Measurements from ENCODE around the gene WNT3A.

WNT3A gene

GRCh38 chr1:228058172-228058948, 51.6 kb downstream of the WNT3A start:
- DNase-seq, result no peak

DNA sequence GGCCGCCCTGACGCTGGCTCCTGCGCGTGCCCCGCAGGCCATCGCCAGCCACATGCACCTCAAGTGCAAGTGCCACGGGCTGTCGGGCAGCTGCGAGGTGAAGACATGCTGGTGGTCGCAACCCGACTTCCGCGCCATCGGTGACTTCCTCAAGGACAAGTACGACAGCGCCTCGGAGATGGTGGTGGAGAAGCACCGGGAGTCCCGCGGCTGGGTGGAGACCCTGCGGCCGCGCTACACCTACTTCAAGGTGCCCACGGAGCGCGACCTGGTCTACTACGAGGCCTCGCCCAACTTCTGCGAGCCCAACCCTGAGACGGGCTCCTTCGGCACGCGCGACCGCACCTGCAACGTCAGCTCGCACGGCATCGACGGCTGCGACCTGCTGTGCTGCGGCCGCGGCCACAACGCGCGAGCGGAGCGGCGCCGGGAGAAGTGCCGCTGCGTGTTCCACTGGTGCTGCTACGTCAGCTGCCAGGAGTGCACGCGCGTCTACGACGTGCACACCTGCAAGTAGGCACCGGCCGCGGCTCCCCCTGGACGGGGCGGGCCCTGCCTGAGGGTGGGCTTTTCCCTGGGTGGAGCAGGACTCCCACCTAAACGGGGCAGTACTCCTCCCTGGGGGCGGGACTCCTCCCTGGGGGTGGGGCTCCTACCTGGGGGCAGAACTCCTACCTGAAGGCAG, 52.3 kb downstream of the WNT3A start:
- DNase-seq, result no peak

DNA sequence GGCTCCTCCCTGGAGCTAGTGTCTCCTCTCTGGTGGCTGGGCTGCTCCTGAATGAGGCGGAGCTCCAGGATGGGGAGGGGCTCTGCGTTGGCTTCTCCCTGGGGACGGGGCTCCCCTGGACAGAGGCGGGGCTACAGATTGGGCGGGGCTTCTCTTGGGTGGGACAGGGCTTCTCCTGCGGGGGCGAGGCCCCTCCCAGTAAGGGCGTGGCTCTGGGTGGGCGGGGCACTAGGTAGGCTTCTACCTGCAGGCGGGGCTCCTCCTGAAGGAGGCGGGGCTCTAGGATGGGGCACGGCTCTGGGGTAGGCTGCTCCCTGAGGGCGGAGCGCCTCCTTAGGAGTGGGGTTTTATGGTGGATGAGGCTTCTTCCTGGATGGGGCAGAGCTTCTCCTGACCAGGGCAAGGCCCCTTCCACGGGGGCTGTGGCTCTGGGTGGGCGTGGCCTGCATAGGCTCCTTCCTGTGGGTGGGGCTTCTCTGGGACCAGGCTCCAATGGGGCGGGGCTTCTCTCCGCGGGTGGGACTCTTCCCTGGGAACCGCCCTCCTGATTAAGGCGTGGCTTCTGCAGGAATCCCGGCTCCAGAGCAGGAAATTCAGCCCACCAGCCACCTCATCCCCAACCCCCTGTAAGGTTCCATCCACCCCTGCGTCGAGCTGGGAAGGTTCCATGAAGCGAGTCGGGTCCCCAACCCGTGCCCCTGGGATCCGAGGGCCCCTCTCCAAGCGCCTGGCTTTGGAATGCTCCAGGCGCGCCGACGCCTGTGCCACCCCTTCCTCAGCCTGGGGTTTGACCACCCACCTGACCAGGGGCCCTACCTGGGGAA, 53.0 kb downstream of the WNT3A start:
- peak; percentile 76 for DNase-seq

DNA sequence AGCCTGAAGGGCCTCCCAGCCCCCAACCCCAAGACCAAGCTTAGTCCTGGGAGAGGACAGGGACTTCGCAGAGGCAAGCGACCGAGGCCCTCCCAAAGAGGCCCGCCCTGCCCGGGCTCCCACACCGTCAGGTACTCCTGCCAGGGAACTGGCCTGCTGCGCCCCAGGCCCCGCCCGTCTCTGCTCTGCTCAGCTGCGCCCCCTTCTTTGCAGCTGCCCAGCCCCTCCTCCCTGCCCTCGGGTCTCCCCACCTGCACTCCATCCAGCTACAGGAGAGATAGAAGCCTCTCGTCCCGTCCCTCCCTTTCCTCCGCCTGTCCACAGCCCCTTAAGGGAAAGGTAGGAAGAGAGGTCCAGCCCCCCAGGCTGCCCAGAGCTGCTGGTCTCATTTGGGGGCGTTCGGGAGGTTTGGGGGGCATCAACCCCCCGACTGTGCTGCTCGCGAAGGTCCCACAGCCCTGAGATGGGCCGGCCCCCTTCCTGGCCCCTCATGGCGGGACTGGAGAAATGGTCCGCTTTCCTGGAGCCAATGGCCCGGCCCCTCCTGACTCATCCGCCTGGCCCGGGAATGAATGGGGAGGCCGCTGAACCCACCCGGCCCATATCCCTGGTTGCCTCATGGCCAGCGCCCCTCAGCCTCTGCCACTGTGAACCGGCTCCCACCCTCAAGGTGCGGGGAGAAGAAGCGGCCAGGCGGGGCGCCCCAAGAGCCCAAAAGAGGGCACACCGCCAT, 53.8 kb downstream of the WNT3A start:
- no peak for DNase-seq

DNA sequence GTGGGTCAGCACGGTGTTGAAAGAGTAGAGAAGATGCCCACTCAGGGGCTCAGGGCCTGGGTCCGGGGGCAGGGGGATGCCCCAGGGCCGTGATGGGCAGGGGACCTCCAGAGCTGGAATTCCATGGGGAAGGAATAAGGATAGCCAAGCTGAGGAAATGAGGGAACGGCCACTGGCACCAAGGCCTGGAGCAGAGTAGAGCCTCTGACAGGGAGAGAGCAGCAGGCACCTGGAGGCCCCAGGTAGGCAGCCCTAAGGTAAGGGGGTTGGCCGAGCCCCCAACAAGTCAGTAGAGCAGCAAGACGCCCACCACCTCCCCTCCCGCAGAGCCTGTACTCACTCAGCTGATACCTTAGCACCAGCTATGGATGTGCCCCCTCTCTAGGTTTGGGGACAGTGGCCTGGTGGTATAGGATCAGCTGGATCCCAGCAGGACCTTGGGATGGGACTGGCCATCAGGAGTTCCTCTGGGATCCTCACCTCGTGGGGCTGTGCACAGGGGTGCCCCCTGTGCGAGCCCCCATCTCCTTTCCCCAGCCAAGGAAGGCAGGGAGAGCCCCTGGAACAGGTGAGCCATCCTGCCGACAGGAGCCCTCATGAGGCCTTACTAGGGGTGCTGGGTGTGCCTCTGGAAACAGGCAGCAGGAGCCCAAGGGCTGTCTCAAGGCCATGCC, 54.8 kb downstream of the WNT3A start:
- no peak for DNase-seq

DNA sequence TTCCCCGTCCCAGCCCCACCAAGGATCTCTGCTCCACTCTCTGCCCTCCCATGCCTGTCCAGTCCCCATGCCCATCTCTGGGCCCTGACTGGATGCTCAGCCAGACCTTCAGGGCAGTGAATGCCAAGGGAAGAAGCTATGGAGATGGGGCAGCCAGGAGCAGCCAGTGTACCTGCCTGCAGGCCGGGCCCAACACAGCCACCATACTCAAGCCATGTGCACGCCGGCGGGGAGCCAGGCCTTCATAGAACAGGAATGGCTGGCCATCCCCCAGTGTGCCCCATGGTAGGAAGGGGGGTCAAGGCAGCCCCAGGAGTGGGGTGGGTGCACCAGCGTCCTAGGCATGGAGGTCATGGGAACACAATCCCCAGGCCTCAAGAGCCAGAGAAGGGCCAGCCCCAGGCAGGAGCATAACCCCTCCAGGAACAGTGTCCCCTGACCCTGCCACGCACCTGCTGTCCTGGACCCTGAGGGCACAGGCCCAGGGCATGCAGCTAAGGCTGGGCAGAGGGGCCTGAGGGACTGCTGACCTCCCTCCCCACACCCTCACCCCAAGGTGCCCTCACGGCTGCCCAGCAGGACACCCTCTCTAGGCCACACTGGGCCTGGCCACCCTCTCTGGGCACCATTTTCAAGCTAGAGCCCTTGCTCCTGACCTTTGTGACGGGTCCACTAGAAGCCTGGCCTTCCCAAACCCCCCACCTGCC, 55.4 kb downstream of the WNT3A start:
- DNase-seq, result no peak

- DNase-seq, result no peak
Observed at GRCh38 chr1:228062812-228063211, 56.0 kb downstream of the WNT3A start.

DNA sequence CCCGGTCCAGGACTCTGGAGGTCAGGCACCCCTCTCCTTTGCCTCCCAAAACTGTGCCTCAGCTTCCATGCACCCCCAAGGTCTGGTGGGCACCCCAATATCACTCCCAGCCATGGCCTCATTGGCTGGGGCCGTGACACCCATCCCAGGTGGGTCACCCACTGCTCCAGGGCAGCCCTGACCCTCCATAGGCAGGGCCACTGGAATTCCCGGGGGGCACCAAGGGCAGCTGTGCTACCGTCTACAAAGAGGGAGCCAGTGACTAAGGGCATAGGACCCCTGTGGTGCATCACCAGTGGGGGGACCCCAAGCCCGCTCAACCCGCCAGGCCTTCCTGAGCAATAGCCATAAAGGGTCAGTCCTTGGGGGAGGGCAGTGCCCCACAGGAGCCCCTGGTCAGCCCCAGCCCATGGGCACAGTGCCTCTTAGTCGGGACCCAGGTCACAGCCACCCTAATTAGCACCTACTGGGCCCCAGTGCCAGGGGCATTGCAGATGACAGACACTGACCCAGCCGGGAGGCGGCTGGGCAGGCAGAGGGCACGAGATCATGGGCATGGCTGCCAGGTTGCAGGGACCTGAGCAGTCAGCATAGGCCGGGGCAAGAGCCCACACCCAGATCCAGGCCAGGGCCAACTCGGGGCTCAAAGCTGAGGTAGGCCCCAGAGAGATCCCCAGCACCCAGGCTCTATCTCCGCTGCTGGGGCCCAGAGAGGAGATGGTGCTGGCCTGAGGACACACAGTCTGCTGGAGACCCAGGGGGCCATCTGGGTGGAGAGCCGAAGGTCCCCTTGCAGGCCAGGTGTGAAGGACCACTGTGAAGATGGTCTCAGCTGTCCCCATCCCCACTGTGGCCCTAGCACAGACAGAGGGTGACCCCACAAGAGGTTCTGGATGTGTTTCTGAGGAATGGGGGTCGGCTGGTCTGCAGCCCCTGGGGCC, 56.7 kb downstream of the WNT3A start:
- no peak for DNase-seq

DNA sequence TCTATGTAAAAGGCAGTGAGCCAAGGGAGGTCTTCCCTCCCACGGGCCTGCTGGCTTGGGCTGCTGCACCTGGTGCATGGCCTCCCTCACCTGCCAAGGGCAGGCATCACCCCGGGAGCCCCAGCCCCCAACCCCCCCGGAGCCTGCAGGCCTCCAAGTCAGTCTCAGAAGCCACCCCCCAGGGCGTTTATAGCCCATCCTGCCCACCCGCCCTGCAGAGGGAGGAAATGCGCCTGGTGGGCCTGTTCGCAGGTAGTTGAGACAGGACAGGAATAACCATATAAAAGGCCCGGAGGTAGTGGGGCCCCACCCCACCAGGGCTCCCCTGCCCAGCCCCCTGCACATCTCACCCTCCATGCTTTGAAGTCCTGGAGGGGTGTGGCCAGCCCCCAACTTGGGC, 57.5 kb downstream of the WNT3A start:
- no peak for DNase-seq

DNA sequence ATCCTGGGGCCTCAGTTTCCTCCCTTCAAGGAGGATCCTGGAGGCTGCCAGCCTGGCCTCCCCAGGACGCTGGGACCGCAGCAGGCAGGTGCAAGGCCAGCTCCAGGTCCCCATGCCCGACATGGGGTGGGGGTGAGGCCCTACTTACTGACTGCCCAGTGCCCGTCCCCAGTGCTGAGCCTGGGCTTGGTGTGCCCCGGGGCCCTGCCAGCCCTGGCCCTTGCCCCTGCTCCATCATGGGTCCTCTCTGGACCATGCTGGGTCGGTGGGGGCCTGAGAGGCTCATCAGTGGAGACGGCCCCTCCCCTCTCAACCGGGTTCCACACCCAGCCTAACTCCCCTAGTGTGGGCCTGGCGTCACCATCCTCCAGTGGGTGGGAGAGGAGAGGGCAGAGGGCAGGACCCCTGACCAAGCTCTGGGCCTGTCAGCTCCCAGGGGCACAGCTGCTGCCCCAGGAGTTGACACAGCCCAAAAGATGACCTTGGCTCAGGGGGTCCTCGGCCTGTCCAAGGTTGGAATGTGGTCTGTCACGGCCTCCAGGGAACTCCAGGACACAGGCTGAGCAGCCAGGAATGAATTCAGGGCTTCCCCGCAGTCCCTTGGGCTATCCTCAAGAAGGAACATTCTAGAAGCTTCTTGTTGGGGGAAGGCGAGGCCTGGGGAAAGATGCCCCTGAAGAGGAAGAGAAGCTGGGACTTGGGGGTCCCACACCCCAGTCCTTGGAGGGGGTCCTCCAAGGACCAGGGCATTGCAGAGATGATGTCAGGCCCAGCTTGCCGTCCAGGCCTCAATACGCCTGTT, 58.1 kb downstream of the WNT3A start:
- no peak for DNase-seq

- DNase-seq, result no peak
Observed at GRCh38 chr1:228065543-228066347, 58.9 kb downstream of the WNT3A start.

DNA sequence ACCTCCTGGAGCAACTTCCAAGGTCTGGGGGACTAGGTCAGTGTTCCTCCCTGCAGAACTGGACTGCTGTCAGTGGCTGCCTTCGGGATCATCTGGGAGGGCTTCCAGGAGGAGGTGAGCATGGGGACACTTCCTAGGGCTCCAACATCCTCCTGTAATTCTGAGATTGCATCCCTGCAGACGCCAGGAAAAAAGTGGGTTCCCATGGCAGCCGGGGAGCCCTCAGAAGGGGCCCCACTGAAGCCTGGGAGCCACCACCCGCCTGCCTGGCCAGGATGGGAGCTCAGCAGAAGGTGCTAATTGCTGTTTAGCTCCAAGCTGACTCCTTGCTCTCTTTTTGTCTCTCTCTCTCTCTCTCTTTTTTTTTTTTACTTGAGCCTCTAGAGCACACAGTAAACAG, 59.6 kb downstream of the WNT3A start:
- DNase-seq, result no peak

- no peak for DNase-seq
Observed at GRCh38 chr1:228066891-228067654, 60.3 kb downstream of the WNT3A start.

GRCh38 chr1:228068359-228068758, 61.6 kb downstream of the WNT3A start:
- DNase-seq, result no peak

- no peak for DNase-seq
Observed at GRCh38 chr1:228070173-228070572, 63.4 kb downstream of the WNT3A start.

GRCh38 chr1:228070851-228071250, 64.1 kb downstream of the WNT3A start:
- no peak for DNase-seq

GRCh38 chr1:228071839-228072657, 65.2 kb downstream of the WNT3A start:
- DNase-seq, result no peak

Data from NCI-H1048 (cell line).